Middle frontal gyrus (tissue), 1 donor: ENCODE measurements around the gene GID8.

ENCODE experiments used
- DNase-seq: peaks from one replicate; pipeline ENCODE4 v3.0.0-alpha.2; 2015; ENCODE audit warnings: low spot score; ENCODE audit errors: extremely low spot score

GID8 gene

GRCh38 chr20:62984666-62985443, 46.9 kb downstream of the GID8 start:
- no peak for DNase-seq

DNA sequence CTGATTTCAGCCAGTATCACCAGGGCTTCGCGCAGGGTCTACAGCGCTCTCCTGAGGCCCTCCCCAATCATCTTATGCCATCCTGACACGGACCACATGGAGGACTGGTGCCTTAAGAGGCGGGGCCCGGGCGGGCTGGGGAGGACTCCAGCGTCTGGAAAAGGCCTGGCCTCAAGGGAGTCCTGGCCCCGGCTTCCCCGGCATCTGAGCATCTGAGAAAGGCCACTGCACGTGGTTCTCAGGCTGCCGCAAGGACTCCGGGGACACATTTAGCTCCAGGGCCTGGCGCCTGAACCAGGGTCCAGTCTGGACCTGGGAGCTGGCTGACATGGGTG, 47.5 kb downstream of the GID8 start:
- DNase-seq, result no peak

DNA sequence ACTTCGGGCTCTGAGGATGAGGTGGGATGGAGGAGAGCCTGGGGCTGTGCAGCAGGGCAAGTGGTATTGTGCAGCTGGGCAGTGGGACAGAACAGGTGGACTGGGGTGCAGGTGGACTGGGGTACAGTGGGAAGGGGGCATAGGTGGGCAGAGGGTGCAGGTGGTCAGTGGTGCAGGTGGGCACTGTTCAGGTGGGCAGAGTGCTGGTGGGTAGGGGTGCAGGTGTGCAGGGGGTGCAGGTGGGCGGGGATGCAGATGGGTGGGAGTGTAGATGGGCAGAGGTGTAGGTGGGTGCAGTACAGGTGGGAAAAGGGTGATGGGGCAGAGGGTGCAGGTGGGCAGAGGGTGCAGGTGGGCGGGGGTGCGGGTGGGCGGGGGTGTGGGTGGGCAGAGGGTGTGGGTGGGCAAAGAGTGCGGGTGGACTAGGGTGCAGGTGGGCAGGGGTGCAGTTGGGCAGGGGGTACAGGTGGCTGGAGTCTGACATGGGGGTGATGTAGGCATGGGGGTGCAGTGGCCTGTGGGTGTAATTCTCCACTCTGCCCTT, 48.4 kb downstream of the GID8 start:
- no peak for DNase-seq

DNA sequence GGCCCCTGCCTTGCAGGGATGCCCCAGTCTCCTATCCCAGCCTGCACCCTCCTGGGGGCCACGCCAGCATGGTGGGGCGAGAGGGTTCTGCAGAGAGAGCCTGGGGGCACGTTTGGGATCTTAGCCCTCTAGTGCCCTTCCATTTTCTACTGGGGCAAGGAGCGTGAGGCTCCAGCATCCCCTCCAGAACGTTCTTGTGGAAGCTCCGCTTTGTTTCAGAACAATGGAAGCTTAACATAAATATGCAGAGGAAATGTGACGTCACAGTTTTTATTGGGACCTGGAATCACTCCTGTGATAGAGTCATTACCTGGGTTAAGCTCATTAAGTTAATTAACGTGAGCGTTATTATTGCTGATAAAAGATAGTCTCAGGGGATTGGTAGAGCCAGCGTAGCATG, 49.2 kb downstream of the GID8 start:
- no peak for DNase-seq

DNA sequence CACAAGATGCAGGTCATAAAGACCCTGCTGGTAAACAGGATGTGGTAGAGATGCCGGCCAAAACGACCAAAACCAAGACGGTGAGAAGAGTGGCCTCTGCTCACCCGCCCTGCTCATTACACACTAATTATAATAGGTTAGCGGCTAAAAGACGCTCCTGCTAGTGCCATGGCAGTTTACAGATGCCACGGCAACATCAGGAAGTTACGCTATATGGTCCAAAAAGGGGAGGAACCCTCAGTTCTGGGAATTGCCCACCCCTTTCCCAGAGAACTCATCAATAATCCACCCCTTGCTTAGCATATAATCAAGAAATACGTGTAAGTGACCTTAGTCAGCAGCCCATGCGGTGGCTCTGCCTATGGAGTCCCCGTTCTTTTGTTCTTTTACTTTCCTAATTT, 51.3 kb downstream of the GID8 start:
- DNase-seq, result no peak

- DNase-seq, result no peak
Observed at GRCh38 chr20:62990306-62990825, 52.4 kb downstream of the GID8 start.

DNA sequence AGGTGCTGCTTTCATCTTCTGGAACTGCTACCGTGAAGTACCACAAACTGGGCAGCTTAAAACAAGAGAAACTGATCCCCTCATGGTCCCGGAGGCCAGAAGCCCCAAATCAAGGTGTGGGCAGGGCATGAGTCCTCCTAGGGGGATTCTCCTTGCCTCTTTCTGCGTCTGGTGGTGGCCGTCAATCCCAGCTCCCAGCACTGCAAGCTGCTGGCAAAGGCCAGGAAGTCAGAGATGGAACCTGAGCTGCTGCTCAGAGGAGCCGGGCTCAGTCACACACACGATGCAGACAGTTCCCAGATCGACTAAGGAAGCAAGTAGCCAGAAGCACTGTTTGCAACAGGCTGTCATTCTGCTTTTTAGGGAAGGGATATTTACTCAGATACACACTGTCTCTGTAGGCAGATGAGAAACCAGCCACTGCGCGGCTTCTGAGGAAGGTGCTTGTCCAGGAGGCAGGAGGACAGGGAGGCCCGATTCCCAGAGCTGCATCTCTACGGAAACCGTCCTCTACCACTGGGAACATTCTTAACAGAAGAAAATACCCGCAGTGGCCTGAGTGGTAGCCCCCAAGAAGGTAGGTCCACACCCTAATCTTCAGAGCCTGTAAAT, 53.4 kb downstream of the GID8 start:
- DNase-seq, result no peak

DNA sequence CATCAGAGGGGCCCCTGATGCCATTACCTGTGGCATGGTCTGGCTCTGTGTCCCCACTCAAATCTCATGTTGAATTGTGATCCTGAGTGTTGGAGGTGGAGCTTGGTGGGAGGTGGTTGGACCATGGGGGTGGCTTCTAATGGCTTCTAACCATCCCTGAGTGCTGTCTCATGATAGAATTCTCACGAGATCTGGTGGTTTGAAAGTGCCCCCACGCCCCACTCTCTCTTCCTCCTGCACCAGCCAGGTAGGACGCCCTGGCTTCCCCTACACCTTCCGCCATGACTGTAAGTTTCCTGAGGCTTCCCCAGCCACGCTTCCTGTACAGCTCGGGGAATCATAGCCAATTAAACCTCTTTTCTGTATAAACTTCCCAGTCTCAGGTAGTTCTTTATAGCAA, 53.9 kb downstream of the GID8 start:
- no peak for DNase-seq

- DNase-seq, result no peak
Observed at GRCh38 chr20:62993856-62994494, 56.0 kb downstream of the GID8 start.

- DNase-seq, result no peak
Observed at GRCh38 chr20:62994869-62995281, 56.9 kb downstream of the GID8 start.

DNA sequence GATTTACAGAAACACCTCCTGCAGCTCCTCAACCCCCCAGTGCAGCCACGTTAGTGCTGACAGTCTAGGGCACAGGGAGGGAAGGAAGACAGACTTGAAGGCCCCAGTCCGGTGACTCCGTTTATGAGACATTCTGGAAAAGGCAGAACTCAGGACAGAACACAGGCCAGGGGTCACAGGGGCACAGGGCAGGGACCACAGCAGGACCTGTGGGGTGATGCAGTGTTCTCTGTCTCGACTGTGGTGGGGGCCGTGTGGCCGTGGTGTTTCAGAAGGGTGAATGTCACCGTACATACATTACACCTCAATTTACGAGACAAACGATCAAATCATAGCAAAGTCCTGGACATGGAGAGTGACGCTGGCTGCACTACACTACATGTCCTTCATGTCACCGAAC, 57.5 kb downstream of the GID8 start:
- no peak for DNase-seq

GRCh38 chr20:62995898-62996595, 58.1 kb downstream of the GID8 start:
- DNase-seq, result no peak

- no peak for DNase-seq
Observed at GRCh38 chr20:62996596-62996982, 58.6 kb downstream of the GID8 start.

- no peak for DNase-seq
Observed at GRCh38 chr20:62997417-62998035, 59.6 kb downstream of the GID8 start.
